PFSK-1 (cell line): ENCODE measurements around the gene EFNA5.

Experiments
- POLR2AphosphoS5 ChIP-seq: IDR thresholded peaks from 2 replicates; pipeline ENCODE4 v1.6.1; 2012; ENCODE audit warnings: low read depth, mild to moderate bottlenecking, control low read depth, low read length, moderate library complexity
- SIN3A ChIP-seq: IDR thresholded peaks from 2 replicates; pipeline ENCODE4 v1.6.1; 2012; ENCODE audit warnings: mild to moderate bottlenecking, low read length, moderate library complexity, borderline replicate concordance; ENCODE audit not compliant: insufficient read depth
- TAF1 ChIP-seq: IDR thresholded peaks from 2 replicates; pipeline ENCODE4 v1.6.1; 2012; ENCODE audit warnings: low read length, control low read depth, borderline replicate concordance; ENCODE audit not compliant: insufficient read depth

DNA sequence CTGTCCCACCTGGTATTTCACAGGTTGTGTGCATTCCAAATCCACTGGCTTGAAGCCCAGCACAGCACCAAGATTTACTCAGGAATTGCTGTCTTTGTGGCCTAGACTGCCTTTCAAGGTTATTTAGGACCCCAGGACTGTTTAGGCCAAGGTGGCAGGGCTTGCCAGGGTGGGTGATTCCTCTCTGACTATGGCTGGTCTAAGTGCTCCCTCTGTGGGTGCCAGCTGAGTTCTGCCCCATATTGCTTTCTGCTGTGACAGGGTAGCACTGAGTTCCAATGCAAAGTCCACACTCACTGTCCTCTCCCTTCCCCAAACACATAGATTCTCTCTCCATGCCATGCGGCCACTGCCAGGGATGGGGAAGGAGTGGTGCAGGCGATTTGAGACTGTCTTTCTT, 318.2 kb downstream of the EFNA5 start:
- no peak for TF ChIP-seq SIN3A
- TF ChIP-seq TAF1, result no peak
- TF ChIP-seq POLR2AphosphoS5, result no peak
